Measurements from ENCODE around the gene STIM2.

- TF ChIP-seq POLR2A (IDR thresholded peaks at IDR 0.05; ENCODE audit: low read depth, low read length) (no peak), RAD21 (IDR thresholded peaks at IDR 0.05; ENCODE audit: low read length) (no peak)
Measured at GRCh38 chr4:26819026-26819425, 41.6 kb upstream of the STIM2 start.
